Suprapubic skin (tissue), 3 donors: ENCODE results near the gene SPDYE16.
"Not testable (repeated sequence)": the region's sequence is repeated elsewhere in the genome, so short reads cannot be mapped to it uniquely, and the experiment has no call there.

ENCODE experiments used
- CTCF ChIP-seq, 2 donors: fragments of 200-600 bp in 1 of 2; fragments of 450-650 bp in 1 of 2; sonication (generic) in 1 of 2; IDR thresholded peaks; one replicate each; pipeline ENCODE4 v1.5.1; 2016 to 2019; ENCODE audit warnings: antibody characterized with exemption in 2 of 2, mild to moderate bottlenecking in 1 of 2, moderate library complexity in 1 of 2
- POLR2AphosphoS5 ChIP-seq, 3 donors: sonication (generic); formaldehyde crosslinking; IDR thresholded peaks; one replicate each; pipeline ENCODE4 v1.6.1; 2017; ENCODE audit warnings: antibody characterized with exemption in 3 of 3

GRCh38 chr7:76582848-76583631, 39.9 kb upstream of the SPDYE16 start:
- TF ChIP-seq CTCF, POLR2AphosphoS5 (IDR thresholded peaks at IDR 0.05): not testable (repeated sequence)
